ENCODE data around the gene TOMT.
"Not testable (repeated sequence)": the region's sequence is repeated elsewhere in the genome, so short reads cannot be mapped to it uniquely, and the experiment has no call there.

Gene TOMT

DNA sequence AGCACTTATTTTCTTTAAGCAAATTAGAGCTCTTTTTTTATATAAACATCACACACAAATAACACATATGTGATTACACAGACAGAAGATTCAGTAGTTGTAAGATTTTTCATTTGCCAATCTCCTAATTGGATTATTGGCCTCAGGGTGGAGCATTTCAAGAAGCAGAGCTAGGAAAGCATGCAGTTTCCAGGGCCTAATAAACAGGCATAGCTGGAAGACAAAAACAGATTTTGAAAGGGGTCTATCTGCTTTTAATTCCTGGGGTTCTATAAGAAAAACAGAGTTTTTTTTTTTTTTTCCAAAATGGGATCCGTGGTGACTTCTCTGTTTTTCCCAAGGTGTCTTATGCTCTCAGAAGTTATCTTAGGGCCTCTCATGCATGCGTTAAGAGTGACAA is 22.2 kb downstream of the TOMT start:
- no peak for DNase-seq

GRCh38 chr11:72129381-72129780 is 23.7 kb downstream of the TOMT start:
- DNase-seq = no peak

DNA sequence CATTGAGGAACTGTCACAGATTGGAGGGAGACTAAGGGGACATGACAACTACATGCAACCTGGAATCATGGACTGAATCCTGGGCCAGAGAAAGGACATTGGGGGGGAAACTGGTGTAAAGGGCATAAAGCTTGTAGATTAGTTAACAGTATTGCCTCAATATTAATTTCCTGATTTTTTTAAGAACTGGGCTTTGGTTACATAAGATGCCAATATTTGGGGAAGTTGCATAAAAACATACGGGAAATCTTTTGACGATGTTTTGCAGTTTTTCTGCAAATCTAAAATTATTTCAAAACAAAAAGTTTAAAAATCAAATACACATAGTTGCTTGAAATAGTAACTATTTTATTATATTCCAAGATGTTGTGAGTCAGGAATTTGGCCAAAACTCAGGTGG is 26.9 kb downstream of the TOMT start:
- peak in 1 of 2 experiments; percentile 13 for DNase-seq

- not testable (repeated sequence) for DNase-seq
Observed at GRCh38 chr11:72135473-72135872, 29.7 kb downstream of the TOMT start, which contains the start of gene FOLR3. Gene FOLR3, plus strand, starts transcription at chr11:72135725. Its CDS starts 228 bp downstream, at chr11:72135953.

GRCh38 chr11:72135891-72136683 is 30.4 kb downstream of the TOMT start:
- DNase-seq = no peak

DNA sequence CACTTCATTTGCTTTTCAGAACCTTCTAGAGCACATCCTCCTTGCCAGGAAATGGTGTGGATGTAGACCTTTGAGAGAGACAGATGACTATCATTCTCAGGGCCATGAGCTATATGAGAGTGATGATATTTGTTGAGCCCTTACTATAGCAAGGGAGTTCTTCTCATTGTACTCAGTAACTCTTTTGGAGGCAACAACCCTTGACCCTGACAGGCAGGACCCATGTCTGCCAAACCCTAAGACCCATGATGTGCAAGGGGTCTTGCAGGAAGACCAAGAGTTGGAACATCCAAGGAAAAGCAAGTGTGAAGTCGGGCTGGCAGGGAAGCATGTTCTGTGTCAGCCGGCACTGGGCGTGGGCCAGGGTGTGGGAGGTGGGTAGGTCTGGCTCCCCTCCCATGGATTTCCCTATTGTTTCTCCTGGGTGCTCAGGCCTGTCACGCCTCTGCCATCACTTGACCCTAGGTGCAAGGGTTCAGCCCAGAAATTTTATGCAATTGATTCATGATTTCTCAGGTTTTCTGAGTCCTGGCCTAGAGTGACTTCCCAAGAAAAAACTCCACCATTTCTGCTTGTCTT is 31.0 kb downstream of the TOMT start:
- DNase-seq = no peak

DNA sequence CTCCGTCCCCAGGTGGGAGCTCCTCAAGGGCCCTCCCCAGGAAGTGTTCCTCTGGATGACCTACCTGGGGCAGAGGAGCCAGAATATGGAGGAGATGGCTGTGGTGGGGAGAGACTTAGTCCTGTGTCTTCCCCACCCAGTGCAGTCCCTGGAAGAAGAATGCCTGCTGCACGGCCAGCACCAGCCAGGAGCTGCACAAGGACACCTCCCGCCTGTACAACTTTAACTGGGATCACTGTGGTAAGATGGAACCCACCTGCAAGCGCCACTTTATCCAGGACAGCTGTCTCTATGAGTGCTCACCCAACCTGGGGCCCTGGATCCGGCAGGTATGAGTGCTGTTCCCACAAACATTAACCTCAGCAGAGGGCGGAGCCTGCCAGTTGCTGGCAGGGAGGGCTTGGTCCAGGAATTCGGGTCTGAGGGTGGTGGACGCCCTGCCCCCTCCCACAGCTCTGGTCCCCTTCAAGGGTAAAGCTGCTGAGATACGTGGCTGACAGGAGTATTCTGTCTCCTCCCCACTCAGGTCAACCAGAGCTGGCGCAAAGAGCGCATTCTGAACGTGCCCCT is 33.2 kb downstream of the TOMT start:
- no peak for DNase-seq

DNA sequence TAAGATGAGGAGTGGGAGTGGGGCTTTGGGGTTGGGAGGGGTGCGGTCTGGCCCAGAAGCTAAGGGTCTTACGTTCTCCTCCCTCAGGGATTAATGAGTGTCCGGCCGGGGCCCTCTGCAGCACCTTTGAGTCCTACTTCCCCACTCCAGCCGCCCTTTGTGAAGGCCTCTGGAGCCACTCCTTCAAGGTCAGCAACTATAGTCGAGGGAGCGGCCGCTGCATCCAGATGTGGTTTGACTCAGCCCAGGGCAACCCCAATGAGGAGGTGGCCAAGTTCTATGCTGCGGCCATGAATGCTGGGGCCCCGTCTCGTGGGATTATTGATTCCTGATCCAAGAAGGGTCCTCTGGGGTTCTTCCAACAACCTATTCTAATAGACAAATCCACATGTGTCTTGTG is 33.8 kb downstream of the TOMT start:
- DNase-seq = no peak

DNA sequence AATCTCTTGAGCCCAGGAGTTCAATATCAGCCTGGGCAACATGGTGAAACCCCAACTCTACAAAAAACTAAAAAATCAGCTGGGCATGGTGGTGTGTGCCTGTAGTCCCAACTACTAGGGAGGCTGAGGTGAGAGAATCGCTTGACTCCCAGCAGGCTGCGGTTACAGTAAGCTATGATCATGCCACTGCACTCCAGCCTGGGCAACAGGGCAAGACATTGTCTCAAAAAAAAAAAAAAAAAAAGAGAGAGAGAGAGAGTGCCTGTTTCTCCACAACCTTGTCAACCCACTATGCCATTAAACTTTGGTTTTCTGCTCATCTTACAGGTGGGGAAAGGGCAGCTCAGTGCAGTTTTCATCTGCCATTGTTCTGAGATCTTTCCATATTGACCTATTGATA is 34.9 kb downstream of the TOMT start:
- DNase-seq = no peak

- DNase-seq = no peak
Observed at GRCh38 chr11:72141066-72141465, 35.3 kb downstream of the TOMT start.

- DNase-seq = not testable (repeated sequence)
Observed at GRCh38 chr11:72142086-72142485, 36.4 kb downstream of the TOMT start.

DNA sequence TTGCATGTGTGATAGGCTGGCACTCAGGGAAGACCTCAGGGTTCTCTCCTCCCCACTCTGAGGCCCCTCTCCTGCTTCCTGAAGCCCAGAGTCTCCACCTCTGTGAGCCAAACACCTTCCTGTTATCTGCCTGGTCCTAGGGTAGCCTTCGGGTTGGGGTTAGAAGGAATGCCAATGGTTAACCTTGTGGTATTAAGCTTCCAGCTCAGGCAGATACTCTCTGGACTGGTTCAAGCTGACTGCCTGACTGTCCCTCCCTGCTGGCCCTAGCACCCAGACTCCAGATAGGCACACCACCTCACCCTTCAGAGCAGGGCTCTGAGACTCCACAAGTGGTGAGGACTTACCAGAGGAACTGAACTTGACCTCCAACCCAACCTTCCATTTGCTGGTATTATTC is 36.8 kb downstream of the TOMT start:
- DNase-seq = not testable (repeated sequence)

- no peak for DNase-seq
Observed at GRCh38 chr11:72144807-72145565, 39.3 kb downstream of the TOMT start.

DNA sequence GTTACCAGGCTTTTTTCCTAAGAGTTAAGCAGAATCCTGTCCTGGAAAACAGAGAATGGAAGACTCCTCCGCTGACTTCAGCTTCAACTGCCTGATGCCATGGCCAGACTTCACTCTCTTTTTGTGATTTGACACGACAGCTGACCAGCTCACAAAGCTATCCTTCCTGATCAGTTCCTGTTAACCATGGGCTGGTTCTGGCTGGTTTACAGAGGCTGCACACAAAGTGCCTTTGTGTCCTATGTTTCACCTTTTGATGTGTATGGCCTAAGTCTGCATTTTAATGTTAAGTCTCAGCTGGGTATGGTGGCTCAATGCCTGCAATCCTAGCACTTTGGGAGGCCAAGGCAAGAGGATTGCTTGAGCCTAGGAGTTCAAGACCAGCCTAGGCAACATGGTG is 40.9 kb downstream of the TOMT start:
- no peak for DNase-seq

- no peak for DNase-seq
Observed at GRCh38 chr11:72150882-72151281, 45.2 kb downstream of the TOMT start.

DNA sequence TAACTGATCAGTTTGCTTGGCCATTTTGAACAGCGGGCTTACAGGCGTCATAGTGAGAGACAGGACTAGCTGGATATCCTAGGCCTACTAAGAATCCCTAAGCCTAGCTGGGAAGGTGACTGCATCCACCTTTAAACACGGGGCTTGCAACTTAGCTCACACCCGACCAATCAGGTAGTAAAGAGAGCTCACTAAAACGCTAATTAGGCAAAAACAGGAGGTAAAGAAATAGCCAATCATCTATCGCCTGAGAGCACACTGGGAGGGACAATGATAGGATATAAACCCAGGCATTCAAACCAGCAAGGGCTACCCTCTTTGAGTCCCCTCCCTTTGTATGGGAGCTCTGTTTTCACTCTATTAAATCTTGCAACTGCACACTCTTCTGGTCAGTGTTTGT is 48.1 kb downstream of the TOMT start:
- not testable (repeated sequence) for DNase-seq

DNA sequence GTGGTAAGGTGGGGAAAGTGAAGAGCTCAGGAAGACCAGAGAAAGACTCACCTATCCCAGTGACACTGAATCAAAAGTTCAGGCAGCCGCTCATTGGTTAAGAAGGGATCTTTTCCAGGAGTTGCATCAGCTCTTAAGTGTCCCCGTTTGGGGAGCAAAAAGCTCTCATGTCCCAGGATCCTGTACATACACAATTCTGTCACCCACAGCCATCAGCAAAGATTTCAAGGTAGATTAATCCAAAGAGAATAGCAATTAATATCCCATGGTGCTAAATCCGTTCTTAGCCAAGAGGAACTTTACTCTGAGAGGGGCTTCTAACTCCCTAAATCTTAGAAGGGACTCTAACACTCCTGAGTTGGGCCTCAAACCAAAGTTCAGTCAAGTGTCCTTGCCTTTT is 49.1 kb downstream of the TOMT start:
- no peak for DNase-seq

DNA sequence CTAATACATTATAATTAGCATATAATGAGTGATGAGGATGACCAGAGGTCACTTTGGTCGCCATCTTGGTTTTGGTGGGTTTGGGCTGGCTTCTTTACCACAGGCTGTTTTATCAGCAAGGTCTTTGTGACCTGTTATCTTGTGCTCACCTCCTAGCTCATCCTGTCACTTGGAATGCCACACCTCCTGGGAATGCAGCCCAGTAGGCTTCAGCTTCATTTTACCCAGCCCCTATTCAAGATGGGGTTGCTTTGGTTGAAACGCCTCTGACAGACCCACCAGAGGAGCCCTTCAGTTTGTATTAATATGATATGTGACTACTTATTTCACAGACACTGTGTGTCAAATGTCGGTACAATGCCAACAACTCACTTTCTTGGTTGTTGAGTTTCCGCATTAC is 50.0 kb downstream of the TOMT start:
- DNase-seq = no peak

GRCh38 chr11:72157131-72157530 is 51.4 kb downstream of the TOMT start:
- DNase-seq = no peak
